Kidney epithelial cell (primary cell): ENCODE results near the gene PANK4. TPM values are rescaled to one million over a fixed set of nuclear protein-coding genes. Genes with fewer than 3 reads are reported as not detected.

Experiments
- DNase-seq: peaks from one replicate; pipeline ENCODE4 v3.0.0-alpha.2; 2010; ENCODE audit warnings: low read depth
- H3K27me3 ChIP-seq: 2 replicates; pipeline ENCODE4 v1.6.0; 2011; ENCODE audit warnings: low read length; ENCODE audit not compliant: control insufficient read depth, insufficient read depth
- H3K36me3 ChIP-seq: 2 replicates; pipeline ENCODE4 v1.5.1; 2011; ENCODE audit warnings: low read length; ENCODE audit not compliant: control insufficient read depth, insufficient read depth
- H3K4me3 ChIP-seq: 2 replicates; pipeline ENCODE4 v1.5.1; 2011; ENCODE audit warnings: low read depth, mild to moderate bottlenecking, control low read depth, low read length
- total RNA-seq: library from RNA; depleted of rRNA; stranded (reverse); fragments of >200 nt; gene quantifications from 2 replicates; pipeline ENCODE4 v1.2.3, GENCODE V29; 2015
- TF ChIP-seq, protein P1 (sequence below): IDR thresholded peaks from 2 replicates; pipeline ENCODE4 v1.5.1; 2011; ENCODE audit warnings: mild to moderate bottlenecking, moderate library complexity, low read length, control low read depth, inconsistent platforms; ENCODE audit not compliant: insufficient read depth, poor library complexity, severe bottlenecking

Gene PANK4
- total RNA-seq, 1 donor from 2014 or later, result 28.9 TPM

DNA sequence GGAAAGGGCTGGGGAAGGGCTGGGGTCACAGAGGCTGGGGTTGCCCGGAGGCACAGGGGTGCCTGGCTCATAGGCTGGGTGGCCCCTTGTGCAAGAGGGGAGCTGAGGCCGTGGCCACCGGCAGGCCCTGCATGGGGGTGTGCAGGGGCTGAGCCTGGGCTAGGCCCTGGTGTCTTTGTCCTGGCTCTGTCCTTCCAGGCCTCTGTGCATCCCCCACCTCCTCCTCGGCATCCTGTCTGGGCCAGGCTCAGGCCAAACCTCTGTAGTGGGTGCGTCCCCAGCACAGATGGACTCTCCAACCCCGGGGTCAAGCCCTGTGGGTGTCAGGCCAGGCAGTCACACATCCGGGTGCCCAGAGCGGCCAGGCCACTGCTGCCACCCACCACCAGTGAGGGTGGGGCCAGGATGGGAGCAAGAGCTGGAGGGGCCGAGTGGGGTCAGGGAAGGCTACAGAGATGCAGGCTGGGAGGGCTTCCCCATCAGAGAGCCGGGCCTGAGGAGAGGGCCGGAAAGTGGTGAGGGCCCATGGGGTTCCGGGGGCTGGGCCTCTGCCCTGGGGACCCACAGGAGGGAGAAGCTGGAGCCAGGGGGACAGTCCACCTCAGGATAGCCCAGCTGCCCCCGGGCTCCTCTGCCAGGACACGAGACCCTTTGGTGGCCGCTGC, 19.4 kb downstream of the PANK4 start:
- H3K27me3 ChIP-seq, result peaks cover 38% of the 10 kb centered on the region
- no peak for DNase-seq
- no peak overlapping the region for H3K4me3 ChIP-seq
- H3K36me3 ChIP-seq, result no peaks in the 10 kb centered on the region
- TF ChIP-seq, protein P1, sequence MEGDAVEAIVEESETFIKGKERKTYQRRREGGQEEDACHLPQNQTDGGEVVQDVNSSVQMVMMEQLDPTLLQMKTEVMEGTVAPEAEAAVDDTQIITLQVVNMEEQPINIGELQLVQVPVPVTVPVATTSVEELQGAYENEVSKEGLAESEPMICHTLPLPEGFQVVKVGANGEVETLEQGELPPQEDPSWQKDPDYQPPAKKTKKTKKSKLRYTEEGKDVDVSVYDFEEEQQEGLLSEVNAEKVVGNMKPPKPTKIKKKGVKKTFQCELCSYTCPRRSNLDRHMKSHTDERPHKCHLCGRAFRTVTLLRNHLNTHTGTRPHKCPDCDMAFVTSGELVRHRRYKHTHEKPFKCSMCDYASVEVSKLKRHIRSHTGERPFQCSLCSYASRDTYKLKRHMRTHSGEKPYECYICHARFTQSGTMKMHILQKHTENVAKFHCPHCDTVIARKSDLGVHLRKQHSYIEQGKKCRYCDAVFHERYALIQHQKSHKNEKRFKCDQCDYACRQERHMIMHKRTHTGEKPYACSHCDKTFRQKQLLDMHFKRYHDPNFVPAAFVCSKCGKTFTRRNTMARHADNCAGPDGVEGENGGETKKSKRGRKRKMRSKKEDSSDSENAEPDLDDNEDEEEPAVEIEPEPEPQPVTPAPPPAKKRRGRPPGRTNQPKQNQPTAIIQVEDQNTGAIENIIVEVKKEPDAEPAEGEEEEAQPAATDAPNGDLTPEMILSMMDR, result no peak

DNA sequence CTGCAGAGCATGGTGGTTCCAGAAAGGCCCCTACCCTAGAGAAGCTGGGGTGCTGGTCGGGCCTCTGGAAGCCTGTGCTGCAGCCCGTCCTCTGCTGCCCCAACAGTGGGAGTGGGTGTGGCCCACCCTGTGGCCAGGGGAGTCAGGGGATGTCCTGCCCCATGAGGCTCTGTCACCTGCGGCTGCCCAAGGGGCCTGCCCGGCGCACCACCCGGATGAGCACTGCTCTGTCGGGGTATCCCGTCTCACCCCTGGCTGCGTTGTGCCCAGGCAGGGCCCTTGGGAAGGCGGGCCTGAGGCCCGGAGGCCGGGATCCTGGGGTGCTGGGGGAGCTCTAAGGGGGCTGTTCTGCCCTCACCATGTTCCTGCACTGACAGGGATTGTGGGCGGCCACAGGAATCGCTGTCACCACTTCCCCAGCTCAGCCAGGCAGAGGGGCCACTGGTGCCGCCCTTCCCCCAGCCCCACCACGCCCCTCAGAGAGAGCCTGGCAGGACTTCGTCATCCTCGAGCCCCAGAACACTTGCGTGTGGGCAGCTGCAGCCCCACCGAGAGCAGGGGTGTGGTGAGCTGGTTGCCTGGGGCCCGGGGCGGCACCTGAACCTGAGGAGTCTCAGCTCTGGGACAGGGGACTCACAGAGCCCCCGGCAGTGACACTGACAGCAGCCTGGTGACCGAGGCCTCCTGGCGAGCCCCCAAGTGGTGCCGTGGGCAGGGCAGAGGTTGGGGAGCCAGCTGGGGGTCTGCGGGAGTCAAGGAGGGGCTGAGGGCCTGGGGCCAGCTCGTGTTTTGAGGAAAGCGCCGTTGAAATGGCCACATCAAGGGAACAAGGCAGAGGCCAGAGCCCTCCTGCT, 20.2 kb downstream of the PANK4 start:
- TF ChIP-seq, protein P1, result no peak
- DNase-seq, result no peak
- Histone ChIP-seq H3K4me3 (no peak overlapping the region), H3K27me3 (peaks cover 42% of the 10 kb centered on the region), H3K36me3 (no peaks in the 10 kb centered on the region)

DNA sequence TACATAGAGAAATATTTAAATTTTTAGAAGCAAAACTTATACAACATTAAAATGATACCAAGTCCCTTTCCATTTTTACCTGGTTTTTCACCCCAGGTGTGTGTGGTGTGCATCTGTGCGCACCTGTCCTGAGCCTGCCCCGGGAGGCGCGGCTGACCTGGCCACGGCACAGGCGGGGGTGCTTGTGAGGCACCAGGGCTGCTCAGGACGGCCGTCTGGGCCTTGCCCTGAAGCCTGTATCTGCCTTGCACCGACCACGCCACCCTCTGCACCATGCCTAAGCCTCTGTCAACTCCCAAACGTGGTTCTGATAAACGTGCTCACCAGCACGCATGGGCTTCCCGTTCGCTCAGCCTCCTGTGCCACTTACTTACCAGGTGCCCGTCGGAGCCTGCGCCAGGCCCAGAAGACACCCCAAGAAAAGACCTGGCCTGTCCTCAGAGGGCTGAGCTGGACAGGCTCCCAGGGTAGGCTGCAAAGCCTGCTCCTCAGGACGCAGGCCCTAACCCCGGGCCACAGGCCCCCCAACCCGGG, 20.9 kb downstream of the PANK4 start:
- TF ChIP-seq, protein P1, result no peak
- Histone ChIP-seq H3K4me3 (no peak overlapping the region), H3K27me3 (peaks cover 47% of the 10 kb centered on the region), H3K36me3 (no peaks in the 10 kb centered on the region)
- DNase-seq, result no peak

DNA sequence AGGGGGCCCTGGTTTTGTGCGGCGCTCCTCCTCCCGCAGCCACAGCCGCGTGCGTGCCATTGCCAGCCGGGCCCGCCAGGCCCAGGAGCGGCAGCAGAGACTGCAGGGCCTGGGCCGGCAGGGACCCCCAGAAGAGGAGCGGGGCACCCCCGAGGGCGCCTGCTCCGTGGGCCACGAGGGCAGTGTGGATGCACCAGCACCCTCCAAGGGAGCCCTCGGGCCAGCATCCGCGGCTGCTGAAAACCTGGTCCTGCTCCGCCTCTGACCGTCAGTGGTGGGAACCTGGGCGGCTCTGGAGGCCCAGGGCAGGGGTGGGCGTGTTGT, 21.5 kb downstream of the PANK4 start:
- H3K4me3 ChIP-seq, result no peak overlapping the region
- no peaks in the 10 kb centered on the region for H3K36me3 ChIP-seq
- DNase-seq, result no peak
- TF ChIP-seq, protein P1, result no peak
- peaks cover 47% of the 10 kb centered on the region for H3K27me3 ChIP-seq

DNA sequence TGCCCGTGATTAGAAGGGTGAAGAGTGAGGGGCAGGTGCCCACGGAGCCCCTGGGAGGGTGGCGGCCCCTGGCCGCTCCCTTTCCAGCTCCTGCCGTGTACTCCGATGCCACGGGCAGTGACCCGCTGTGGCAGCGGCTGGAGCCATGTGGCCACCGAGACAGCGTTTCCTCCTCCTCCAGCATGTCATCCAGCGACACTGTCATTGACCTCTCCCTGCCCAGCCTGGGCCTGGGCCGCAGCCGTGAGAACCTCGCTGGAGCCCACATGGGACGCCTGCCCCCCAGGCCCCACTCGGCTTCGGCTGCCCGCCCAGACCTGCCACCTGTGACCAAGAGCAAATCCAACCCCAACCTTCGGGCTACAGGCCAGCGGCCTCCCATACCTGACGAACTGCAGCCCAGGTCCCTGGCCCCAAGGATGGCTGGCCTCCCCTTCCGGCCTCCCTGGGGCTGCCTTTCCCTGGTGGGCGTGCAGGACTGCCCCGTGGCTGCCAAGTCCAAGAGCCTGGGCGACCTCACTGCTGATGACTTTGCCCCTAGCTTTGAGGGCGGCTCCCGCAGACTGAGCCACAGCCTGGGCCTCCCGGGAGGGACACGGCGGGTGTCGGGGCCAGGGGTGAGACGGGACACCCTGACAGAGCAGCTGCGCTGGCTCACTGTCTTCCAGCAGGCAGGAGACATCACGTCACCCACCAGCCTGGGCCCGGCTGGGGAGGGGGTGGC, 22.0 kb downstream of the PANK4 start:
- TF ChIP-seq, protein P1, result no peak
- Histone ChIP-seq H3K4me3 (no peak overlapping the region), H3K27me3 (peaks cover 47% of the 10 kb centered on the region), H3K36me3 (no peaks in the 10 kb centered on the region)
- no peak for DNase-seq
